Prostate gland (tissue), 2 donors: ENCODE data around the gene PM20D1. TPM values are rescaled to one million over a fixed set of nuclear protein-coding genes. Genes with fewer than 3 reads are reported as not detected.
"Not testable (repeated sequence)": the region's sequence is repeated elsewhere in the genome, so short reads cannot be mapped to it uniquely, and the experiment has no call there.

Source experiments
- DNase-seq: peaks from one replicate; pipeline ENCODE4 v3.0.0-alpha.2; 2019; ENCODE audit warnings: low spot score
- H3K27ac ChIP-seq, 2 donors: fragments of 200-600 bp; sonication (generic); 2 replicates each; pipeline ENCODE4 v1.5.1; 2017 to 2019
- H3K27me3 ChIP-seq: fragments of 200-600 bp; sonication (generic); replicated peaks from 2 replicates; pipeline ENCODE4 v1.5.1; 2019; ENCODE audit not compliant: insufficient read depth
- H3K36me3 ChIP-seq, 2 donors: fragments of 200-600 bp; sonication (generic); 1 replicate in 1 of 2; 2 replicates in 1 of 2; pipeline versions ENCODE4 v1.5.1 to v1.8.1; 2017 to 2019
- H3K4me1 ChIP-seq: fragments of 200-600 bp; sonication (generic); replicated peaks from 2 replicates; pipeline ENCODE4 v1.5.1; 2019
- H3K4me3 ChIP-seq, 2 donors: fragments of 200-600 bp; sonication (generic); 2 replicates each; pipeline ENCODE4 v1.5.1; 2017 to 2019
- H3K9me3 ChIP-seq: fragments of 200-600 bp; sonication (generic); 2 replicates; pipeline ENCODE4 v1.5.1; 2017
- POLR2A ChIP-seq: fragments of 450-650 bp; IDR thresholded peaks from one replicate; pipeline ENCODE4 v1.6.1; 2016; ENCODE audit warnings: antibody characterized with exemption, mild to moderate bottlenecking
- POLR2AphosphoS5 ChIP-seq: sonication (generic); formaldehyde crosslinking; IDR thresholded peaks from one replicate; pipeline ENCODE4 v1.6.1; 2017; ENCODE audit warnings: antibody characterized with exemption
- WGBS: methylation state at CpG from one replicate; pipeline ENCODE4 v1.1.5; 2018; 5-methylcytosine and 5-hydroxymethylcytosine counted together
- intact Hi-C: fragments of 100-400 bp; cut with DNase I; formaldehyde crosslinking; loops from one replicate; pipeline ENCODE4 v1.14.2; 2022
- total RNA-seq, 2 donors: library from RNA; depleted of rRNA; stranded (reverse); fragments of >200 nt; gene quantifications; one replicate each; pipeline ENCODE4 v1.1.0, GENCODE V29; 2016
- TF ChIP-seq, protein P1 (sequence below), 4 experiments: fragments of 200-600 bp in 2 of 4; fragments of 450-650 bp in 2 of 4; sonication (generic) in 2 of 4; IDR thresholded peaks; 1 replicate in 3 of 4; 2 replicates in 1 of 4; pipeline ENCODE4 v1.5.1; 2016 to 2019; ENCODE audit warnings: antibody characterized with exemption in 4 of 4, mild to moderate bottlenecking in 2 of 4, moderate library complexity in 2 of 4

Gene PM20D1
- total RNA-seq, 2 donors from 2014 or later, result not detected

DNA sequence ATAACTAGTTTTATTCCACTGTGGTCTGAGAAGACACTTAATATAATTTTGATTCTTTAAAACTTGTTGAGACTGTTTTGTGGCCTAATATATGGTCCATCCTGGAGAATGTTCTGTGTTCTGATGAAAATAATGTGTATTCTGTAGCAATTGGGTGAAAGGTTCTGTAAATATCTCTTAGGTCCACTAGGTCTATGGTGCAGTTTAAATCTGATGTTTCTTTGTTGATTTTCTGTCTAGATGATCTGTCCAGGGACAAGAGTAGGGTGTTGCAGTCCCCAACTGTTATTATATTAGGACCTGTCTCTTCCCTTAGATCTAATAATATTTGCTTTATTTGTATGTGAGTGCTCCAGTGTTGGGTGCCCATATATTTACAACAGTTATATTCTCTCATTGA is 33.9 kb upstream of the PM20D1 start:
- H3K36me3 ChIP-seq, result no peaks in the 10 kb centered on the region
- TF ChIP-seq POLR2AphosphoS5, result no peak
- no peak for TF ChIP-seq POLR2A
- TF ChIP-seq, protein P1, sequence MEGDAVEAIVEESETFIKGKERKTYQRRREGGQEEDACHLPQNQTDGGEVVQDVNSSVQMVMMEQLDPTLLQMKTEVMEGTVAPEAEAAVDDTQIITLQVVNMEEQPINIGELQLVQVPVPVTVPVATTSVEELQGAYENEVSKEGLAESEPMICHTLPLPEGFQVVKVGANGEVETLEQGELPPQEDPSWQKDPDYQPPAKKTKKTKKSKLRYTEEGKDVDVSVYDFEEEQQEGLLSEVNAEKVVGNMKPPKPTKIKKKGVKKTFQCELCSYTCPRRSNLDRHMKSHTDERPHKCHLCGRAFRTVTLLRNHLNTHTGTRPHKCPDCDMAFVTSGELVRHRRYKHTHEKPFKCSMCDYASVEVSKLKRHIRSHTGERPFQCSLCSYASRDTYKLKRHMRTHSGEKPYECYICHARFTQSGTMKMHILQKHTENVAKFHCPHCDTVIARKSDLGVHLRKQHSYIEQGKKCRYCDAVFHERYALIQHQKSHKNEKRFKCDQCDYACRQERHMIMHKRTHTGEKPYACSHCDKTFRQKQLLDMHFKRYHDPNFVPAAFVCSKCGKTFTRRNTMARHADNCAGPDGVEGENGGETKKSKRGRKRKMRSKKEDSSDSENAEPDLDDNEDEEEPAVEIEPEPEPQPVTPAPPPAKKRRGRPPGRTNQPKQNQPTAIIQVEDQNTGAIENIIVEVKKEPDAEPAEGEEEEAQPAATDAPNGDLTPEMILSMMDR (IDR thresholded peaks at IDR 0.05), result no peak
- DNase-seq, result no peak
- H3K27ac ChIP-seq, result no peak overlapping the region
- H3K9me3 ChIP-seq, result no peaks in the 10 kb centered on the region
- H3K27me3 ChIP-seq, result no peaks in the 10 kb centered on the region
- no peaks in the 10 kb centered on the region for H3K4me1 ChIP-seq
- H3K4me3 ChIP-seq, result no peak overlapping the region
- intact Hi-C loops, result no loop called here

DNA sequence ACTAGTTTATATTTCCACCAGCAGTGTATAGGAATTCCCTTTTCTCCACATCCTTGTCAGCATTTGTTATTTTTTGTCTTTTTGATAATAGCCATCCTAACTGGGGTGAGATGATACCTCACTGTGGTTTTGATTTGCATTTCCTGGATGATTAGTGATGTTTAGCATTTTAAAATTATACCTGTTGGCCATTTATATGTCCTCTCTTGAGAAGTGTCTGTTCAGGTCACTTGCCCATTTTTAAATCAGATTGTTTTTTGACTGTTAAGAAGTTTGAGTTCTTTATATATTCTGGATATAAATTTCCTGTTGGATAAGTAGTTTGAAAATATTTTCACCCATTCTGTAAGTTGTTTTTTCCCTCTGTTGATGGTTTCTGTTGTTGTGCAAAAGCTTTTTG is 31.0 kb upstream of the PM20D1 start:
- TF ChIP-seq, protein P1 (IDR thresholded peaks at IDR 0.05), result no peak
- TF ChIP-seq POLR2AphosphoS5 (no peak), POLR2A (no peak)
- H3K4me3 ChIP-seq, result no peak overlapping the region
- DNase-seq, result no peak
- no peaks in the 10 kb centered on the region for H3K9me3 ChIP-seq
- H3K4me1 ChIP-seq, result no peaks in the 10 kb centered on the region
- H3K27me3 ChIP-seq, result no peaks in the 10 kb centered on the region
- H3K27ac ChIP-seq, result no peak overlapping the region
- no peaks in the 10 kb centered on the region for H3K36me3 ChIP-seq
- intact Hi-C loops, result no loop called here

DNA sequence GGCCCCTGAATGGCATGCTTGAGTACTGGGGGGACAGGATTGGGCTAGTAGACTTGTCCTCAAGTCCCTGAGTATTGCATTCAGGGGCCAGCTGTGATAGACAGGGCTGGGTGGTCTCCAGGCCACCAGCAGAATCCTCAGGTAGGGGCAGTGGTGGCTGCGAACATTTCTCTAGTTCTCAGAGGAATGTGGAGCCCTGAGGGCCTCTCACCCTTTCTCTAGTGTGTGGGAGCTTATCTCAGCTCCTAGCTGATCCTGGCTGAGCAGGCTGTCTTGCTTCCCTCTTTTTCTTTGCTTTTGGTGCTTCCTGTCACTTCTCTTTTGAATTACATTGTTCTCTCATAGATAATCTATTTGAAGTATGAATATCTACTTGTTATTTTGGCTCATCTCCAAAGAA is 30.0 kb upstream of the PM20D1 start:
- intact Hi-C loops, result no loop called here
- TF ChIP-seq POLR2A (no peak), POLR2AphosphoS5 (no peak)
- TF ChIP-seq, protein P1 (IDR thresholded peaks at IDR 0.05), result no peak
- no peaks in the 10 kb centered on the region for H3K36me3 ChIP-seq
- H3K9me3 ChIP-seq, result no peaks in the 10 kb centered on the region
- no peaks in the 10 kb centered on the region for H3K4me1 ChIP-seq
- H3K27me3 ChIP-seq, result no peaks in the 10 kb centered on the region
- H3K27ac ChIP-seq, result no peak overlapping the region
- no peak for DNase-seq
- WGBS, result 89% methylated on average over 1 of the region's 1 CpG
- H3K4me3 ChIP-seq, result no peak overlapping the region

GRCh38 chr1:205878026-205878425 is 28.1 kb upstream of the PM20D1 start:
- intact Hi-C loops, result no loop called here
- DNase-seq, result no peak
- TF ChIP-seq, protein P1 (IDR thresholded peaks at IDR 0.05), result no peak
- TF ChIP-seq POLR2A (no peak), POLR2AphosphoS5 (no peak)

GRCh38 chr1:205873148-205873547 is 23.2 kb upstream of the PM20D1 start:
- H3K36me3 ChIP-seq, intact Hi-C loops, H3K27me3 ChIP-seq, H3K4me3 ChIP-seq, H3K4me1 ChIP-seq, H3K27ac ChIP-seq, H3K9me3 ChIP-seq, DNase-seq: not testable (repeated sequence)

More at GRCh38 chr1:205878026-205878425, 28.1 kb upstream of the PM20D1 start:
- H3K4me3 ChIP-seq, result no peak overlapping the region
- H3K4me1 ChIP-seq, result no peaks in the 10 kb centered on the region
- no peaks in the 10 kb centered on the region for H3K36me3 ChIP-seq
- H3K9me3 ChIP-seq, result no peaks in the 10 kb centered on the region
- no peaks in the 10 kb centered on the region for H3K27me3 ChIP-seq
- H3K27ac ChIP-seq, result no peak overlapping the region

GRCh38 chr1:205870236-205870635 is 20.3 kb upstream of the PM20D1 start:
- Histone ChIP-seq H3K27me3 (no peaks in the 10 kb centered on the region), H3K9me3 (no peaks in the 10 kb centered on the region), H3K36me3 (no peaks in the 10 kb centered on the region), H3K4me1 (no peaks in the 10 kb centered on the region), H3K4me3 (no peak overlapping the region), H3K27ac (no peak overlapping the region)
- intact Hi-C loops, result no loop called here
- 86% methylated on average over 2 of the region's 2 CpGs for WGBS
- TF ChIP-seq POLR2AphosphoS5, result no peak
- TF ChIP-seq, protein P1 (IDR thresholded peaks at IDR 0.05), result no peak
- TF ChIP-seq POLR2A, result no peak
- no peak for DNase-seq
